ENCODE data around the gene PRICKLE4.
A peak's percentile ranks its signal among the peaks of the same experiment; 100 is the strongest.
"Not testable (repeated sequence)": the region's sequence is repeated elsewhere in the genome, so short reads cannot be mapped to it uniquely, and the experiment has no call there.

The PRICKLE4 gene

GRCh38 chr6:41746107-41746506 is 34.5 kb upstream of the PRICKLE4 start:
- DNase-seq (ENCODE audit: low spot score), result no peak

- no peak for DNase-seq (ENCODE audit: low spot score)
Measured at GRCh38 chr6:41747256-41748101, 33.1 kb upstream of the PRICKLE4 start, which contains the start of gene PGC. Gene PGC, minus strand, starts transcription at chr6:41747397. Its CDS starts 63 bp downstream, at chr6:41747334.

- no peak for DNase-seq (ENCODE audit: low spot score)
Measured at GRCh38 chr6:41748102-41748477, 32.5 kb upstream of the PRICKLE4 start.

- no peak for DNase-seq (ENCODE audit: low spot score)
Measured at GRCh38 chr6:41748542-41748941, 32.0 kb upstream of the PRICKLE4 start.

- no peak for DNase-seq (ENCODE audit: low spot score)
Measured at GRCh38 chr6:41750374-41750773, 30.2 kb upstream of the PRICKLE4 start.

- DNase-seq (ENCODE audit: low spot score), result no peak
Measured at GRCh38 chr6:41755895-41756294, 24.7 kb upstream of the PRICKLE4 start.

GRCh38 chr6:41756354-41756753 is 24.2 kb upstream of the PRICKLE4 start:
- no peak for DNase-seq (ENCODE audit: low spot score)

GRCh38 chr6:41757271-41757670 is 23.3 kb upstream of the PRICKLE4 start:
- no peak for DNase-seq (ENCODE audit: low spot score)

GRCh38 chr6:41757931-41758640 is 22.5 kb upstream of the PRICKLE4 start:
- DNase-seq (ENCODE audit: low spot score), result no peak

GRCh38 chr6:41758641-41759035 is 21.9 kb upstream of the PRICKLE4 start:
- DNase-seq (ENCODE audit: low spot score), result no peak

- DNase-seq (ENCODE audit: low spot score), result no peak
Measured at GRCh38 chr6:41759106-41759904, 21.3 kb upstream of the PRICKLE4 start.

- no peak for DNase-seq (ENCODE audit: low spot score)
Measured at GRCh38 chr6:41759905-41760579, 20.5 kb upstream of the PRICKLE4 start.

- DNase-seq (ENCODE audit: low spot score), result no peak
Measured at GRCh38 chr6:41763470-41763869, 17.1 kb upstream of the PRICKLE4 start.

- not testable (repeated sequence) for DNase-seq (ENCODE audit: low spot score)
Measured at GRCh38 chr6:41766043-41766664, 14.4 kb upstream of the PRICKLE4 start.

GRCh38 chr6:41767112-41767833 is 13.3 kb upstream of the PRICKLE4 start:
- DNase-seq (ENCODE audit: low spot score), result peak; percentile 81

- DNase-seq (ENCODE audit: low spot score), result no peak
Measured at GRCh38 chr6:41768545-41769308, 11.9 kb upstream of the PRICKLE4 start.

- no peak for DNase-seq (ENCODE audit: low spot score)
Measured at GRCh38 chr6:41769376-41769775, 11.2 kb upstream of the PRICKLE4 start.

GRCh38 chr6:41770381-41771057 is 10.1 kb upstream of the PRICKLE4 start:
- DNase-seq (ENCODE audit: low spot score), result no peak
